NT2/D1 (cell line): Measurements from ENCODE around the gene GLT8D2.

ENCODE experiments used
- DNase-seq: peaks from one replicate; pipeline ENCODE4 v3.0.0-alpha.2; 2011; ENCODE audit warnings: low read depth, low spot score
- H3K27me3 ChIP-seq: 2 replicates; pipeline ENCODE4 v1.6.0; 2011; ENCODE audit warnings: mild to moderate bottlenecking; ENCODE audit not compliant: insufficient read length, insufficient read depth
- H3K36me3 ChIP-seq: 2 replicates; pipeline ENCODE4 v1.6.1; 2011; ENCODE audit warnings: mild to moderate bottlenecking, low read length, mixed read lengths; ENCODE audit not compliant: insufficient read depth, insufficient read length
- H3K4me1 ChIP-seq: 2 replicates; pipeline ENCODE4 v1.5.1; 2011; ENCODE audit not compliant: insufficient read depth, insufficient read length
- H3K4me3 ChIP-seq: 2 replicates; pipeline ENCODE4 v1.5.1; 2011; ENCODE audit warnings: low read depth; ENCODE audit not compliant: insufficient read length
- H3K9ac ChIP-seq: 2 replicates; pipeline ENCODE4 v1.6.0; 2011; ENCODE audit warnings: low read depth; ENCODE audit not compliant: insufficient read length
- H3K9me3 ChIP-seq: 2 replicates; pipeline ENCODE4 v1.5.1; 2011; ENCODE audit warnings: mild to moderate bottlenecking, low read length; ENCODE audit not compliant: insufficient read depth
- SUZ12 ChIP-seq: IDR thresholded peaks from 2 replicates; pipeline ENCODE4 v1.6.1; 2011; ENCODE audit not compliant: insufficient read length, insufficient read depth; ENCODE audit errors: extremely low read depth
- YY1 ChIP-seq: IDR thresholded peaks from 2 replicates; pipeline ENCODE4 v1.6.1; 2011; ENCODE audit not compliant: insufficient read length, insufficient read depth
- ZNF274 ChIP-seq: IDR thresholded peaks from 2 replicates; pipeline ENCODE4 v1.6.1; 2011; ENCODE audit warnings: mild to moderate bottlenecking, low read depth, low read length

The GLT8D2 gene

GRCh38 chr12:104080764-104081163 is 30.8 kb upstream of the GLT8D2 start:
- H3K4me3 ChIP-seq, result no peak overlapping the region
- H3K9ac ChIP-seq, result no peak overlapping the region
- peaks cover 10% of the 10 kb centered on the region for H3K36me3 ChIP-seq
- TF ChIP-seq SUZ12 (no peak), ZNF274 (no peak), YY1 (no peak)
- no peaks in the 10 kb centered on the region for H3K27me3 ChIP-seq
- no peaks in the 10 kb centered on the region for H3K9me3 ChIP-seq
- no peaks in the 10 kb centered on the region for H3K4me1 ChIP-seq
- no peak for DNase-seq

- H3K9me3 ChIP-seq, result no peaks in the 10 kb centered on the region
- no peak overlapping the region for H3K4me3 ChIP-seq
- no peak for TF ChIP-seq ZNF274
- no peak for TF ChIP-seq YY1
- TF ChIP-seq SUZ12, result no peak
- DNase-seq, result no peak
- H3K9ac ChIP-seq, result no peak overlapping the region
- H3K27me3 ChIP-seq, result no peaks in the 10 kb centered on the region
- H3K36me3 ChIP-seq, result peaks cover 10% of the 10 kb centered on the region
- no peaks in the 10 kb centered on the region for H3K4me1 ChIP-seq
Measured at GRCh38 chr12:104079024-104079423, 29.0 kb upstream of the GLT8D2 start.

GRCh38 chr12:104073699-104074098 is 23.7 kb upstream of the GLT8D2 start:
- no peaks in the 10 kb centered on the region for H3K27me3 ChIP-seq
- no peak overlapping the region for H3K4me3 ChIP-seq
- no peak overlapping the region for H3K9ac ChIP-seq
- TF ChIP-seq ZNF274, result no peak
- TF ChIP-seq YY1, result no peak
- TF ChIP-seq SUZ12, result no peak
- no peaks in the 10 kb centered on the region for H3K9me3 ChIP-seq
- H3K36me3 ChIP-seq, result no peaks in the 10 kb centered on the region
- no peaks in the 10 kb centered on the region for H3K4me1 ChIP-seq
- no peak for DNase-seq

- TF ChIP-seq YY1, result no peak
- no peak for DNase-seq
- H3K4me1 ChIP-seq, result no peaks in the 10 kb centered on the region
- H3K9ac ChIP-seq, result no peak overlapping the region
- H3K9me3 ChIP-seq, result no peaks in the 10 kb centered on the region
- H3K27me3 ChIP-seq, result no peaks in the 10 kb centered on the region
- peaks cover 7% of the 10 kb centered on the region for H3K36me3 ChIP-seq
- no peak overlapping the region for H3K4me3 ChIP-seq
Measured at GRCh38 chr12:104072099-104072498, 22.1 kb upstream of the GLT8D2 start.

GRCh38 chr12:104064842-104065427 is 14.9 kb upstream of the GLT8D2 start:
- no peak for DNase-seq
- Histone ChIP-seq H3K4me3 (peak overlapping the region; percentile 87), H3K9me3 (no peaks in the 10 kb centered on the region), H3K4me1 (no peaks in the 10 kb centered on the region), H3K36me3 (peaks cover 7% of the 10 kb centered on the region), H3K27me3 (peaks cover 33% of the 10 kb centered on the region), H3K9ac (peak overlapping the region; percentile 93)
- no peak for TF ChIP-seq YY1
- no peak for TF ChIP-seq ZNF274
- TF ChIP-seq SUZ12, result no peak

- Histone ChIP-seq H3K4me3 (peak within 1 kb of the TSS; percentile 87), H3K9ac (peak within 1 kb of the TSS; percentile 93), H3K36me3 (peaks cover 7% of the 10 kb centered on the region), H3K9me3 (no peaks in the 10 kb centered on the region), H3K27me3 (peaks cover 33% of the 10 kb centered on the region), H3K4me1 (no peaks in the 10 kb centered on the region)
- DNase-seq, result peak; percentile 55
- TF ChIP-seq YY1 (peak; percentile 87), ZNF274 (no peak)
Measured at GRCh38 chr12:104064031-104064841, 14.2 kb upstream of the GLT8D2 start, which contains the start of gene HCFC2. HCFC2 (plus strand) TSS chr12:104064531; CDS start chr12:104064561, 30 bp downstream.

GRCh38 chr12:104063712-104064030 is 13.7 kb upstream of the GLT8D2 start:
- peak overlapping the region; percentile 93 for H3K9ac ChIP-seq
- no peaks in the 10 kb centered on the region for H3K9me3 ChIP-seq
- H3K36me3 ChIP-seq, result peaks cover 7% of the 10 kb centered on the region
- TF ChIP-seq ZNF274 (no peak), SUZ12 (no peak), YY1 (no peak)
- no peak for DNase-seq
- H3K4me1 ChIP-seq, result no peaks in the 10 kb centered on the region
- H3K4me3 ChIP-seq, result peak overlapping the region; percentile 87
- H3K27me3 ChIP-seq, result peaks cover 33% of the 10 kb centered on the region
